Neural cell (in vitro differentiated cells): ENCODE data around the gene TNPO2. TPM values are rescaled to one million over a fixed set of nuclear protein-coding genes. Genes with fewer than 3 reads are reported as not detected.

Experiments
- H2AFZ ChIP-seq: fragments of 200-600, 300-800 bp; sonication (generic), shearing (Covaris generic); 2 replicates; pipeline ENCODE4 v1.6.0; 2014; ENCODE audit warnings: low read depth, mild to moderate bottlenecking, antibody characterized with exemption, low read length, moderate library complexity
- H3F3A ChIP-seq: fragments of 200-600 bp; shearing (Covaris generic); 2 replicates; pipeline ENCODE4 v1.6.1; 2016; ENCODE audit warnings: mild to moderate bottlenecking, moderate library complexity, mixed read lengths, antibody characterized with exemption, low read length; ENCODE audit not compliant: insufficient read depth, poor library complexity, severe bottlenecking
- H3K27ac ChIP-seq: fragments of 200-600, 300-800 bp; sonication (generic), shearing (Covaris generic); 2 replicates; pipeline ENCODE4 v1.5.1; 2014; ENCODE audit warnings: mild to moderate bottlenecking, low read length, moderate library complexity
- H3K27me3 ChIP-seq: fragments of 300-800, 200-600 bp; sonication (generic), shearing (Covaris generic); 2 replicates; pipeline ENCODE4 v1.6.0; 2014; ENCODE audit warnings: mild to moderate bottlenecking, low read depth, low read length, moderate library complexity; ENCODE audit not compliant: insufficient read depth
- H3K36me3 ChIP-seq: fragments of 300-800, 200-600 bp; sonication (generic), shearing (Covaris generic); 2 replicates; pipeline ENCODE4 v1.5.1; 2014; ENCODE audit warnings: mild to moderate bottlenecking, antibody characterized with exemption, low read length, moderate library complexity; ENCODE audit not compliant: insufficient read depth
- H3K4me2 ChIP-seq: fragments of 300-800, 200-600 bp; sonication (generic), shearing (Covaris generic); 2 replicates; pipeline ENCODE4 v1.6.0; 2014; ENCODE audit warnings: mild to moderate bottlenecking, low read length
- H3K4me3 ChIP-seq: fragments of 300-800, 200-600 bp; sonication (generic), shearing (Covaris generic); 2 replicates; pipeline ENCODE4 v1.5.1; 2014; ENCODE audit warnings: mild to moderate bottlenecking, low read length, moderate library complexity
- H3K79me2 ChIP-seq: fragments of 200-600 bp; shearing (Covaris generic); replicated peaks from 2 replicates; pipeline ENCODE4 v1.6.0; 2014; ENCODE audit warnings: mild to moderate bottlenecking, low read length, moderate library complexity; ENCODE audit not compliant: insufficient read depth
- H3K9ac ChIP-seq: fragments of 300-800, 200-600 bp; sonication (generic), shearing (Covaris generic); 2 replicates; pipeline ENCODE4 v1.6.1; 2016; ENCODE audit warnings: mild to moderate bottlenecking, low read length, mixed read lengths
- H3K9me2 ChIP-seq: fragments of 200-600 bp; shearing (Covaris generic); 2 replicates; pipeline ENCODE4 v1.6.1; 2016; ENCODE audit warnings: mild to moderate bottlenecking, low read length, mixed read lengths; ENCODE audit not compliant: insufficient read depth
- H3K9me3 ChIP-seq: fragments of 200-600, 300-800 bp; sonication (generic), shearing (Covaris generic); 2 replicates; pipeline ENCODE4 v1.6.1; 2016; ENCODE audit warnings: mild to moderate bottlenecking, mixed run types, low read length, moderate library complexity, mixed read lengths
- H4K20me1 ChIP-seq: fragments of 200-600 bp; shearing (Covaris generic); 2 replicates; pipeline ENCODE4 v1.6.1; 2016; ENCODE audit warnings: mild to moderate bottlenecking, mixed run types; ENCODE audit not compliant: insufficient read depth
- EP300 ChIP-seq: fragments of 450-650 bp; conservative IDR thresholded peaks from 2 replicates; pipeline ENCODE4 v1.6.1; 2014; ENCODE audit warnings: antibody characterized with exemption, mild to moderate bottlenecking, moderate library complexity; ENCODE audit not compliant: poor library complexity, severe bottlenecking
- EZH2 ChIP-seq: fragments of 200-600, 300-800 bp; shearing (Covaris generic), sonication (generic); IDR thresholded peaks from 2 replicates; pipeline ENCODE4 v1.6.1; 2014; ENCODE audit warnings: antibody characterized with exemption, low read length, borderline replicate concordance, mild to moderate bottlenecking; ENCODE audit not compliant: insufficient read depth, poor library complexity, severe bottlenecking
- MXI1 ChIP-seq: fragments of 450-650 bp; conservative IDR thresholded peaks from 2 replicates; pipeline ENCODE4 v1.6.1; 2014; ENCODE audit warnings: antibody characterized with exemption, mild to moderate bottlenecking; ENCODE audit not compliant: poor library complexity, severe bottlenecking
- POLR2AphosphoS5 ChIP-seq: IDR thresholded peaks from 2 replicates; pipeline ENCODE4 v1.6.1; 2012
- RAD21 ChIP-seq: fragments of 450-650 bp; conservative IDR thresholded peaks from 2 replicates; pipeline ENCODE4 v1.6.1; 2014; ENCODE audit warnings: antibody characterized with exemption, mild to moderate bottlenecking, moderate library complexity
- SMC3 ChIP-seq: fragments of 450-650 bp; conservative IDR thresholded peaks from 2 replicates; pipeline ENCODE4 v1.6.1; 2014; ENCODE audit warnings: antibody characterized with exemption, mild to moderate bottlenecking, moderate library complexity; ENCODE audit not compliant: poor library complexity
- TAF1 ChIP-seq: IDR thresholded peaks from 2 replicates; pipeline ENCODE4 v1.6.1; 2012; ENCODE audit warnings: low read depth
- polyA plus RNA-seq: library from polyadenylated mRNA; depleted of rRNA; stranded (reverse); fragments of >200 nt; gene quantifications from 2 replicates; pipeline ENCODE4 v1.2.3, GENCODE V29; 2014
- TF ChIP-seq, protein P1 (sequence below): fragments of 450-650 bp; IDR thresholded peaks from 2 replicates; pipeline ENCODE4 v1.5.1; 2014; ENCODE audit warnings: antibody characterized with exemption, mild to moderate bottlenecking, moderate library complexity; ENCODE audit not compliant: poor library complexity, severe bottlenecking
- TF ChIP-seq, protein P2 (sequence below): IDR thresholded peaks from 2 replicates; pipeline ENCODE4 v1.6.1; 2012; ENCODE audit warnings: borderline replicate concordance

The TNPO2 gene
- polyA plus RNA-seq, 1 donor from 2014 or later: 98.6 TPM

DNA sequence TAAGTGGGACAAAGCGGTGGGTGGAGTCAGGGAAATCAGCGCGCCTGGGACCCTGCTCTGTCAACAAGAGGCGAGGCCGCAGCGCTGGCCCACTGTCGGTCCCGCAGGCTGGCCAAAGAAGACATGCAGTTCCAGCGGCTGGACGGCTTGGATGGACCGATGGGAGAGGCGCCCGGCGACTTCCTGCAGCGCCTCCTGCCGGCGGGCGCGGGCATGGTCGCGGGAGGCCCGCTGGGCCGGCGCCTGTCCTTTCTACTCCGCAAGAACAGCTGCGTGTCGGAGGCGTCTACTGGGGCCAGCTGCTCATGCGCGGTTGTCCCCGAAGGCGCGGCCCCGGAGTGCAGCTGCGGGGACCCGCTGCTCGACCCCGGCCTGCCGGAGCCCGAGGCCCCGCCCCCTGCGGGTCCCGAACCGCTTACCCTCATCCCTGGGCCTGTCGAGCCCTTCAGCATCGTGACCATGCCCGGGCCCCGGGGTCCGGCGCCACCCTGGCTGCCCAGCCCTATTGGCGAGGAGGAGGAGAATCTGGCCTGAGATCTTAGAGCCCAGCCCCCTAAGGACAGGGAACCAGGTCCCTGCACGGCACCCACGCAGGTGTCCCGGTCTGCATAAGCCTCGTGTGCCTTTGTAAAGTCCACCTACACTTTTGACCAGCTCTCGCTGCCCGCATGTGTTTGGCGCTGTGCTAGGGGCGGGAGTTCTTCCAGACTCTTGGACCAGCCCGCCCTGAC is 34.0 kb upstream of the TNPO2 start:
- Histone ChIP-seq H3K9me3 (no peaks in the 10 kb centered on the region), H4K20me1 (no peaks in the 10 kb centered on the region), H3K4me3 (no peak overlapping the region), H3K9me2 (no peaks in the 10 kb centered on the region), H3K4me2 (no peak overlapping the region), H3K27ac (no peak overlapping the region), H3K27me3 (no peaks in the 10 kb centered on the region), H3K9ac (no peak overlapping the region), H3K36me3 (no peaks in the 10 kb centered on the region), H2AFZ (no peak overlapping the region), H3K79me2 (no peaks in the 10 kb centered on the region), H3F3A (no peaks in the 10 kb centered on the region)
- TF ChIP-seq EP300: no peak
- TF ChIP-seq, protein P1, sequence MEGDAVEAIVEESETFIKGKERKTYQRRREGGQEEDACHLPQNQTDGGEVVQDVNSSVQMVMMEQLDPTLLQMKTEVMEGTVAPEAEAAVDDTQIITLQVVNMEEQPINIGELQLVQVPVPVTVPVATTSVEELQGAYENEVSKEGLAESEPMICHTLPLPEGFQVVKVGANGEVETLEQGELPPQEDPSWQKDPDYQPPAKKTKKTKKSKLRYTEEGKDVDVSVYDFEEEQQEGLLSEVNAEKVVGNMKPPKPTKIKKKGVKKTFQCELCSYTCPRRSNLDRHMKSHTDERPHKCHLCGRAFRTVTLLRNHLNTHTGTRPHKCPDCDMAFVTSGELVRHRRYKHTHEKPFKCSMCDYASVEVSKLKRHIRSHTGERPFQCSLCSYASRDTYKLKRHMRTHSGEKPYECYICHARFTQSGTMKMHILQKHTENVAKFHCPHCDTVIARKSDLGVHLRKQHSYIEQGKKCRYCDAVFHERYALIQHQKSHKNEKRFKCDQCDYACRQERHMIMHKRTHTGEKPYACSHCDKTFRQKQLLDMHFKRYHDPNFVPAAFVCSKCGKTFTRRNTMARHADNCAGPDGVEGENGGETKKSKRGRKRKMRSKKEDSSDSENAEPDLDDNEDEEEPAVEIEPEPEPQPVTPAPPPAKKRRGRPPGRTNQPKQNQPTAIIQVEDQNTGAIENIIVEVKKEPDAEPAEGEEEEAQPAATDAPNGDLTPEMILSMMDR: peak; percentile 52

DNA sequence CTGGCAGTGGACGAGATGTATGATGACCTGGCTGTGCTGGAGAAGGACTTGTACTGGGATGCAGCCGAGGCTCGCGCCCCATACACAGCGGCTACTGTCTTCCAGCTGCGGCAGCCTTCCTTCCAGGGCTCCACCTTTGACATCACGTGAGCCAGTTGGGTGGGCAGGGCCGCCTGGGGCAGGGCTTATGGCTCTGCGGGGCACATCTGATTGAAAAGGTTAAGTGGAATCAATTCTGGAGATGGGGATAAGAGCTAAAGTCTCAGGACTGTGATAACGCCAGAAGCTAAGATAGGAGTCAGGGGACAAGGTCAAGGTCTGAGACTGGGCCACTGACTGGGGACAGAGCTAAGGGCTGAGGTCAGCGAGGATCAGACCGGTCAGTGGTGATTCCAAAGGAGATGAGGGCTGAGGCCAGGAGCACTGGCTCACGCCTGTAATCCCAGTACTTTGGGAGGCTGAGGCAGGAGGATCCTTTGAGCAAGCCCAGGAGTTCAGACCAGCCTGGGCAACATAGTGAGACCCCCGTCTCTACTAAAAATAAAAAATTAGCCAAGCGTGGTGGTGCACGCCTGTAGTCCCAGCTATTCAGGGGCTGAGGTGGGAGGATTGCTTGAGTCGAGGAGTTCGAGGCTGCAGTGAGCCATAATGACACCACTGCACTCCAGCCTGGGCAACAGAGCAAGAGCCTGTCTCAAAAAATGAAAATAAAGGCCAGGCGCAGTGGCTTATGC is 32.6 kb upstream of the TNPO2 start:
- H3K4me3 ChIP-seq: no peak overlapping the region
- no peak overlapping the region for H2AFZ ChIP-seq
- H4K20me1 ChIP-seq: no peaks in the 10 kb centered on the region
- TF ChIP-seq EP300 (no peak), MXI1 (no peak), EZH2 (no peak), SMC3 (no peak), TAF1 (no peak), RAD21 (no peak), POLR2AphosphoS5 (no peak)
- TF ChIP-seq, protein P1: no peak
- TF ChIP-seq, protein P2, sequence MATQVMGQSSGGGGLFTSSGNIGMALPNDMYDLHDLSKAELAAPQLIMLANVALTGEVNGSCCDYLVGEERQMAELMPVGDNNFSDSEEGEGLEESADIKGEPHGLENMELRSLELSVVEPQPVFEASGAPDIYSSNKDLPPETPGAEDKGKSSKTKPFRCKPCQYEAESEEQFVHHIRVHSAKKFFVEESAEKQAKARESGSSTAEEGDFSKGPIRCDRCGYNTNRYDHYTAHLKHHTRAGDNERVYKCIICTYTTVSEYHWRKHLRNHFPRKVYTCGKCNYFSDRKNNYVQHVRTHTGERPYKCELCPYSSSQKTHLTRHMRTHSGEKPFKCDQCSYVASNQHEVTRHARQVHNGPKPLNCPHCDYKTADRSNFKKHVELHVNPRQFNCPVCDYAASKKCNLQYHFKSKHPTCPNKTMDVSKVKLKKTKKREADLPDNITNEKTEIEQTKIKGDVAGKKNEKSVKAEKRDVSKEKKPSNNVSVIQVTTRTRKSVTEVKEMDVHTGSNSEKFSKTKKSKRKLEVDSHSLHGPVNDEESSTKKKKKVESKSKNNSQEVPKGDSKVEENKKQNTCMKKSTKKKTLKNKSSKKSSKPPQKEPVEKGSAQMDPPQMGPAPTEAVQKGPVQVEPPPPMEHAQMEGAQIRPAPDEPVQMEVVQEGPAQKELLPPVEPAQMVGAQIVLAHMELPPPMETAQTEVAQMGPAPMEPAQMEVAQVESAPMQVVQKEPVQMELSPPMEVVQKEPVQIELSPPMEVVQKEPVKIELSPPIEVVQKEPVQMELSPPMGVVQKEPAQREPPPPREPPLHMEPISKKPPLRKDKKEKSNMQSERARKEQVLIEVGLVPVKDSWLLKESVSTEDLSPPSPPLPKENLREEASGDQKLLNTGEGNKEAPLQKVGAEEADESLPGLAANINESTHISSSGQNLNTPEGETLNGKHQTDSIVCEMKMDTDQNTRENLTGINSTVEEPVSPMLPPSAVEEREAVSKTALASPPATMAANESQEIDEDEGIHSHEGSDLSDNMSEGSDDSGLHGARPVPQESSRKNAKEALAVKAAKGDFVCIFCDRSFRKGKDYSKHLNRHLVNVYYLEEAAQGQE: no peak
- no peaks in the 10 kb centered on the region for H3K9me2 ChIP-seq
- no peak overlapping the region for H3K27ac ChIP-seq
- no peaks in the 10 kb centered on the region for H3K36me3 ChIP-seq
- no peaks in the 10 kb centered on the region for H3K79me2 ChIP-seq
- no peaks in the 10 kb centered on the region for H3F3A ChIP-seq
- H3K9me3 ChIP-seq: no peaks in the 10 kb centered on the region
- no peak overlapping the region for H3K9ac ChIP-seq
- H3K27me3 ChIP-seq: peaks cover 11% of the 10 kb centered on the region
- H3K4me2 ChIP-seq: no peak overlapping the region
